Subcutaneous adipose tissue (tissue), 4 donors: ENCODE measurements around the gene PTTG1IP. TPM values are rescaled to one million over a fixed set of nuclear protein-coding genes. Genes with fewer than 3 reads are reported as not detected.

Experiments used
- total RNA-seq, 4 donors: library from RNA; depleted of rRNA; stranded (reverse); fragments of >200 nt; gene quantifications; one replicate each; pipeline ENCODE4 v1.1.0, GENCODE V29; 2016
- TF ChIP-seq, protein P1 (sequence below): fragments of 450-650 bp; IDR thresholded peaks from one replicate; pipeline ENCODE4 v1.5.1; 2016; ENCODE audit warnings: low read depth, mild to moderate bottlenecking, control low read depth, antibody characterized with exemption, moderate library complexity

The PTTG1IP gene
- total RNA-seq, 4 donors from 2014 or later = 131 to 244 (median 148) TPM

GRCh38 chr21:44872649-44873355 is 688 bp downstream of the PTTG1IP start:
- TF ChIP-seq, protein P1, sequence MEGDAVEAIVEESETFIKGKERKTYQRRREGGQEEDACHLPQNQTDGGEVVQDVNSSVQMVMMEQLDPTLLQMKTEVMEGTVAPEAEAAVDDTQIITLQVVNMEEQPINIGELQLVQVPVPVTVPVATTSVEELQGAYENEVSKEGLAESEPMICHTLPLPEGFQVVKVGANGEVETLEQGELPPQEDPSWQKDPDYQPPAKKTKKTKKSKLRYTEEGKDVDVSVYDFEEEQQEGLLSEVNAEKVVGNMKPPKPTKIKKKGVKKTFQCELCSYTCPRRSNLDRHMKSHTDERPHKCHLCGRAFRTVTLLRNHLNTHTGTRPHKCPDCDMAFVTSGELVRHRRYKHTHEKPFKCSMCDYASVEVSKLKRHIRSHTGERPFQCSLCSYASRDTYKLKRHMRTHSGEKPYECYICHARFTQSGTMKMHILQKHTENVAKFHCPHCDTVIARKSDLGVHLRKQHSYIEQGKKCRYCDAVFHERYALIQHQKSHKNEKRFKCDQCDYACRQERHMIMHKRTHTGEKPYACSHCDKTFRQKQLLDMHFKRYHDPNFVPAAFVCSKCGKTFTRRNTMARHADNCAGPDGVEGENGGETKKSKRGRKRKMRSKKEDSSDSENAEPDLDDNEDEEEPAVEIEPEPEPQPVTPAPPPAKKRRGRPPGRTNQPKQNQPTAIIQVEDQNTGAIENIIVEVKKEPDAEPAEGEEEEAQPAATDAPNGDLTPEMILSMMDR = no peak

GRCh38 chr21:44872323-44872648 is 1.2 kb downstream of the PTTG1IP start:
- TF ChIP-seq, protein P1 = no peak

DNA sequence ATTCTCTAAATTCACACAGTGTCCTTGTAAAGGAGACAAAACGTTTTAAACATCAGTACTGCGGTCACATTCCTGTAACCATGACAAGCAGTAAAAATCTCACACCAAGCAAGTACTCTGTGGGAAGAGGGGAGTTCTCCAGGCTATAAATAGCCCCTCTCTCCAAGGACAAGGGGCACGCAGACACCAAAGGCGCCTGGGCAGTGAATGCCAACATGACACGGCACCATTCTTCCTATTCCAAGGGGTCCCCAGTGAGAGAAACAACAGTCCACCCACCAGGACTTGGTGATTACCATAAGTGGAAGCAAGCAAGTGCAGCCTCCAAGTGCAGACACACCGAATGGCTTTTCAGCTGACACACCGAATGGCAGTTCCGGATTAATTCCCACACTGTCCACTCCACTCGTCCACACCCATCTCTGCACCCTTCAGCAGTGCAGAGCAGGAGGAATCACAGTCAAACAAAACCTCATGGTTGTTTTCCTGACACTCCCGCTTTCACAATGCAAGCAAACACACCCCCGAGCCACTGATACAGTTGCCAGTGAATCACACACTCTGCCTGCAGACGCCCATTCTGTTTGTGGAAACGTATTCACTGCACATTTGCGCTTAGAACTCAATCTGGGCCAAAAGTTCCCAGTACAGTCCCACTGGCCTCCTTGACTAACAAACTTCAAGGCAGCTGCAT is 1.8 kb downstream of the PTTG1IP start:
- TF ChIP-seq, protein P1 = no peak

- TF ChIP-seq, protein P1 = no peak
Observed at GRCh38 chr21:44870748-44871495, 2.6 kb downstream of the PTTG1IP start.

DNA sequence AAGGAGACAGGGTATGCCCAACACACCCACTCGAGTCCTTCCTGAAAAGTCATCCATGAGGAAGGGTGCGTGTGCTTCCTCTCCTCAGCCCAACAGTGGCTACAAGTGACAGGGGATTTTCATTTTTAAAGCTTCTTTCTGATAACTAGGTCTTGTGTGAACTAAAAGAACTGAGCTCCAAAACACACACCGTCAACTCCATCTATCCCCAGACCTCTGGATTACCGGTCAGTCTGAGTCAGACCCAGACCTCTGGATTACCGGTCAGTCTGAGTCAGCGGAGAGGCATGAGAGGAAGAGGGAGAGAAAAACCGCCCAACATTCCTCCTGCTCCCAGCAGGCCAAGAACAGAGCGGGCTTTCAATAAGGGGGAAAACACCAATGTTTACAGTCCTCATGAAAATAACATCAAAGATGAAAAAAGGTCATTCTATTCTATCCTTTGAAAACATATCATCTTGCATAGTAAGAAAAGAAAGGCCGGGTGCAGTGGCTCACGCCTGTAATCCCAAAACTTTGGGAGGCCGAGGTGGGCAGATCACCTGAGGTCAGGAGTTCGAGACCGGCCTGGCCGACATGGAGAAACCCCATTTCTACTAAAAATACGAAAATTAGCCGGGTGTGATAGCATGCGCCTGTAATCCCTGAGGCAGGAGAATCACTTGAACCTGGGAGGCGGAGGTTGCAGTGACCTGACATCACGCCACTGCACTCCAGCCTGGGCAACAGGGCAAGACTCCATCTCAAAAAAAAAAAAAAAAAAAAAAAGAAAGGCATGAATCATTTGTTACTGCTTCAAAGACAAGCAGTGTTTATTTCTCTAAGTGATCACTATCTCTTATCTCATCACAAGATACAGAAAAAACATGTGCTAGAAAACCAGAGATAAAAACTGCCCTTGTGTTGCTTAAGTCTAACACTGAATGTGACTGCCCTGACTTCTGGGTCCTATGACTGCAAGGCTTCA is 3.4 kb downstream of the PTTG1IP start:
- TF ChIP-seq, protein P1 = no peak

DNA sequence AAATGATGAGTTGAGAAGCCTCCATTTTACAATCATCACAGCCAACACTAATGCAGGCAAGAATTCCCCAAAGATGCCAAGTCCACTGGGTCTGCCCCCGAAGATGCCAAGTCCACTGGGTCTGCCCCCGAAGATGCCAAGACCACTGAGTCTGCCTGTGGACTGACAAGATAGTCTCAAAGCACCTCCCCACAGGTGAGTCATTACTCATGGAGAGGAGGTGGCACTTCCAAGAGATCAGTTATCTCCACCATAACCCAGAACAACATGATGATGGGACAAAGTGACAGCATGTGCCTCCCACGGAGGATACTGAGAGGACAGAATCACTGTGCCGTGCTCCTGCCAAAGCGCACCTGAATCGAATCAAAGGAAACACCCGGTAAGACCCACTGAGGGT is 4.8 kb downstream of the PTTG1IP start:
- TF ChIP-seq, protein P1 = no peak
